T1000 (cell line): ENCODE measurements around the gene PLCB3.

Experiments
- DNase-seq: peaks from one replicate; lab custom pipeline; 2025; ENCODE audit warnings: mixed read lengths; lab: John Stamatoyannopoulos, UW

Gene PLCB3

GRCh38 chr11:64251016-64251752 is at the start of gene PLCB3:
PLCB3 (plus strand) TSS chr11:64251530; CDS start chr11:64251650, 120 bp downstream.
- DNase-seq = peak; percentile 45

DNA sequence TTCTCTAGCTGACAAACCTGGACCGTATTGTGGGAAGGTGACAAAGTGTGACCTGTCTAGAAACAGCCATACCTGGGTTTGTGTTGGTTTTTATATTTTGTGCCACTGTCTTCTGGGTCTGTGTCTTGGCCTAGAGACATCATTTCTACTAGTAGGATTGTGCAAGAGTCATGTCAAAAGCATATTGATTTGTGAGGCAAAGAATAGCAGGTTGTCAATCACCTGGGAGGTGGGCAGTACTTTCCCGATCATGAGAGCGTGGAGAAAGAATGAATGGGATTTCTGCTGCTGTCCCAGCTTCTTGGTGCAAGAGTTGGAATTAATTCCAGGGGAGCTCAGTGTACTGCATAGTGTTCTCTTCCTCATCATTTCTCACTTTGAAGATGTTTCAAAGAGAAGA is 49.8 kb upstream of the PLCB3 start:
- DNase-seq = no peak

DNA sequence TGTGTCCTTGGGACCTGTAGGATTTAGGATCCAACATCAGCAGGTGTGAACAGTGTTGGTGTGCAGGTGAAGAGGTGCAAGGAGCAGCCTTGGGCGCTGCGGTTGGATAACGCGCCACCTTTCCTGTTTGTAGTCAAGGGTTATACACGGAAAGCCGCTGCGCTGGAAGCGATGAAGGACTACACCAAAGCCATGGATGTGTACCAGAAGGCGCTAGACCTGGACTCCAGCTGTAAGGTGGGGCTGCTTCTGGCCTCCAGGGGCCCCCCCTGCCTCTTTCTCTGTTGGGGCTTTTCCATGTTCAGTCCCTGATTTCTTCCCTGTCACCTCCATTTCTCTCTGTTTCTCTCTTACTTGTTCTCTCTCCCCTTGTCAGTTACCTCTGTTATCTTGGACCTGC is 48.3 kb upstream of the PLCB3 start:
- no peak for DNase-seq

DNA sequence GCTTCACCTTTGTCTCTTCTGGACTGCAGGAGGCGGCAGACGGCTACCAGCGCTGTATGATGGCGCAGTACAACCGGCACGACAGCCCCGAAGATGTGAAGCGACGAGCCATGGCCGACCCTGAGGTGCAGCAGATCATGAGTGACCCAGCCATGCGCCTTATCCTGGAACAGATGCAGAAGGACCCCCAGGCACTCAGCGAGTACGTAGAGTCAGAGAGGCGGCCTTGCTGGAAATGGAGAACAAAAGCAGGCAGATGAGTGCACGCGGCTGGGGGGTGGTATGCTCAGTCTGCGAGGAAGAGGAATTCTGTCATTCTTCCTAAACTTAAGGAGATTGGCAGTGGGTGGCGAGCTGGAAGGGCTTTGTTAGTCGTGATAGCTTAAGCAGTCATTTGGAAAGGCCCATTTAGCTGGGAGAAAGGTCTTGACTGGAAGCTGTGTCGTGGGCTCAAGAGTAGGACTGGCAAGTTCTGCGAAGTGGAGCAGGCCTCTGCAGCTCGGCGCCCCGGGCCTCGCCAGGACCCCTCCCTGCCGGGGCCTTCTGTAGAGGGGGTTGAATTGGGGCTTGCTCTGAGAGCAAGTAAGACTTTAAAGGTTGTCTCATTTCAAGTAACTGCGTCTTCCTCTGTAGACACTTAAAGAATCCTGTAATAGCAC is 47.8 kb upstream of the PLCB3 start:
- DNase-seq = no peak

DNA sequence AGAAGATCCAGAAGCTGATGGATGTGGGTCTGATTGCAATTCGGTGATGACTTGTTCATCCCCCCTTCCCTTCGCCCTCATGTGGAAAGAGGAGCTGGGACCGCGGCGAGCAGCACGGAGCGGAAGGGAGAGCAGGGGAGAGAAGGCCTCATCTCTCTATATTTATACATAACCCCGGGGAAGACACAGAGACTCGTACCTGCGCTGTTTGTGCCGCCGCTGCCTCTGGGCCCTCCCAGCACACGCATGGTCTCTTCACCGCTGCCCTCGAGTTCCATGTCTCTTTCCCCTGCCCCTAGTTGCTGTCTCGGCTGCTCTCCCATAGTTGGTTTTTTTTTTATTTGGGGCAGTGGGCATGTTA is 47.3 kb upstream of the PLCB3 start:
- DNase-seq = no peak

GRCh38 chr11:64204464-64204989 is 46.8 kb upstream of the PLCB3 start:
- peak; percentile 82 for DNase-seq

GRCh38 chr11:64206457-64207255 is 44.7 kb upstream of the PLCB3 start, which contains the start of gene FERMT3:
FERMT3 (plus strand) TSS chr11:64206721; CDS start chr11:64207365, 644 bp downstream.
- DNase-seq = no peak

- peak; percentile 65 for DNase-seq
Observed at GRCh38 chr11:64207256-64208085, 43.9 kb upstream of the PLCB3 start.

- DNase-seq = no peak
Observed at GRCh38 chr11:64208086-64208795, 43.1 kb upstream of the PLCB3 start.

DNA sequence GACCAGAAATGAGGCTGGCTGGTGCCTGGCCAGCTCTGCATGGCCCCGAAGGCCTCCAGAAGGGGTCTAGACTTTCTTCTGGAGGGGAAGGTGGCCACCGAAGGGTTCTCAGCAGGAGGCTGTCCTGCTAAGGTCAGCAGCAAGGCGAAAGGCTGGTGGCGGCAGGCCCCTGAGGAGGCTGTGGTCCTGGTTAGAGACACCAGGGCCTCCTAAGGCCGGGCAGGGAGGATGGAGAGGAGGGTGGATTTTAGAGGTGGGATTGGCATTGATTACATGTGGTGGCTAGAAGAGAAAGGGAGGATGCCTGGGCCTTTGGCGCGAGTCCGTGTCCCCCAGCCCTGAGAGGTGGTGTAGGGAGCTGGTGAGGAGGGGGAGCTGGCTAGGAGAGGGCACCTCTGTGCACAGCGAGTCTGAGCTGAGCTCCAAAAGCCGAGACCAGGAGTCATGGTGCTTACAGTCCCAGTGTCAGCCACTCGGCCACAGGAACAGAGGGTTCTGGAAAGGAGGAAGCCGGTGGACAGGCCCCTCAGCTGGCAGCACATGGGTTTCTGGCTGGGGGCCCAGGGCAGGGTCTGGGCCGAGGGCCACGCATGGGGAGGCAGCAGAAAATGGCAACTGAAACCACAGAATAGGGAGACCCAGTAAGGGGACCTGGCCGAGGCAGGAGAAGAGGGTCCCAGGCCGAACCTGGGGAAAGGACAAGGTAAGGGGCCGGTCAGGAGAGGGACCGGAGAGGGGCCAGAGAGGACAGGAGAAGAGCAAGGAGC is 42.4 kb upstream of the PLCB3 start:
- no peak for DNase-seq

DNA sequence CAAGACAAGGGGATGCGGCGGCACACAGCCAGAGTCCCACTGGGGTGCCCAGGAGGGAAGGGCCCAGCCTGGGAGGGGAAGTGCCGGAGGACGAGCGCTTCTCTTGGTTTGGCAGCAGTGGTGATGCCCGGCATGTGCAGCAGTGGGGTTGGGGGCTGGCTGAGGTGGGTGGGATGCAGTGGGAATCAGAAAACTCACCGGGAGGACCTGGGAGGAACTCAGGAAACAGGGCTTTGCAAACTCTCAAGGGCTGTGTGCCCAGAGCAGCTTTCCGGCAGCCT is 41.8 kb upstream of the PLCB3 start:
- no peak for DNase-seq

- no peak for DNase-seq
Observed at GRCh38 chr11:64210301-64211020, 40.9 kb upstream of the PLCB3 start.

DNA sequence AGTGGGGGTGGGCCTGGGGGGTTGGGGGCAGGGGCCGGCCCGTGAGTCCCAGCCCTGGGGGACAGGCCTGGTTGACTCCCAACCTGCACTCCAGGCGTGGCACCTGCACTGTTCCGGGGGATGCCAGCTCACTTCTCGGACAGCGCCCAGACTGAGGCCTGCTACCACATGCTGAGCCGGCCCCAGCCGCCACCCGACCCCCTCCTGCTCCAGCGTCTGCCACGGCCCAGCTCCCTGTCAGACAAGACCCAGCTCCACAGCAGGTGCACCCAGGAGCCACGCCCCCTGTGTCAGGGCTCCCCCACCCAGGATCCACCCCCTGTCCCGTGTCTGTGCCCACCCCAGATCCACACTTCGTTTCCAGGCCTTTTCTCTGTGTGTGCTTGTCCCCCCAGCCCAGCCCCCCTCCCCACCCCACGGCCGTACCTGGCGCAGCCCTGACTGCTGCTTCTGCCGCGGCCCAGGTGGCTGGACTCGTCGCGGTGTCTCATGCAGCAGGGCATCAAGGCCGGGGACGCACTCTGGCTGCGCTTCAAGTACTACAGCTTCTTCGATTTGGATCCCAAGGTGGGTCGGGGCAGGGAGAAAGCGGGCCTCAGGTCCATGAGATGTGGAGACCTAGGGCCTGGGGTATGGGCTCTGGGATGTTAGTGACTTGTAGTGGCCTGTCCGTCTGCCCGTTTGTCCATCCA is 40.0 kb upstream of the PLCB3 start:
- no peak for DNase-seq

GRCh38 chr11:64216879-64217278 is 34.5 kb upstream of the PLCB3 start:
- DNase-seq = no peak

DNA sequence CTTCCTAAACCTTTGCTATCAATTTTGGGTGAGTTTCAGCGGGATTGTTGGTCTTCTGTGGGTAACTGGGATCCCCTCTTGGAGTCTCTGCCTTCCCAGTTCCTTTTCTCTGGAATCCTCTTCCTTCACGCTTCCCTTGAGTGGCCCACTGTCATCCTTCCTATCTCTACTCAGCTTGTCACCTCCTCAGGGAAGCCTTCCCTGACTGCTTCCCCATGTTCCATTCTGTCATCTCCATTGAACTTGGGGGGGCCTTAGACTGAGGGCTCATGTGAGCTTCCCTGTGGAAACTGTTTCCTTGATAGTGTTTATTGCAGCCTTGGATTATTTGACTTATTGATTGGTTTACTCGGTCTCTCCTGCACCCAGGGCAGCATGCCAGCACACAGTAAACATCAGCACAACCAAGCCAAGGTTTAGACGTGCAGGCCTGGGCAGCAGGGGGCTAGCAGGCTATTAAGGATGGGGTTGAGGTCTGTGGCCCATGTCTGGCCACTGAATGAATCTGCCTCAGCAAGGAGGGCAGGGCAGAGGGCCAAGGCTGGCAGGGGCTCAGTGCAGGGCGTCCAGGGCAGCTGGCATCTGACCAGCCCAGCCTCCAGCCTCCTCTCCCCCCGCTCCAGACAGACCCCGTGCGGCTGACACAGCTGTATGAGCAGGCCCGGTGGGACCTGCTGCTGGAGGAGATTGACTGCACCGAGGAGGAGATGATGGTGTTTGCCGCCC is 32.5 kb upstream of the PLCB3 start:
- DNase-seq = no peak

DNA sequence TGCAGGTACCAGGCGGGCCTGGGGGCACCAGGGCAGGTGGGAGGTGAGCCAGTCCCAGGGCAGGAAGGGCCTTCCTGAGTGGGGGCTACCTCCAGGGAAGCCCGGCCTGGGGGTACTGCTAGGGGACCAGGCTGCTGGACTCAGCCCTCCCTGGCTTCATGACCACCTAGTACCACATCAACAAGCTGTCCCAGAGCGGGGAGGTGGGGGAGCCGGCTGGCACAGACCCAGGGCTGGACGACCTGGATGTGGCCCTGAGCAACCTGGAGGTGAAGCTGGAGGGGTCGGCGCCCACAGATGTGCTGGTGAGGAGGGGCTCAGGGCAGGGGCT is 32.0 kb upstream of the PLCB3 start:
- no peak for DNase-seq

GRCh38 chr11:64219755-64220154 is 31.6 kb upstream of the PLCB3 start:
- no peak for DNase-seq

DNA sequence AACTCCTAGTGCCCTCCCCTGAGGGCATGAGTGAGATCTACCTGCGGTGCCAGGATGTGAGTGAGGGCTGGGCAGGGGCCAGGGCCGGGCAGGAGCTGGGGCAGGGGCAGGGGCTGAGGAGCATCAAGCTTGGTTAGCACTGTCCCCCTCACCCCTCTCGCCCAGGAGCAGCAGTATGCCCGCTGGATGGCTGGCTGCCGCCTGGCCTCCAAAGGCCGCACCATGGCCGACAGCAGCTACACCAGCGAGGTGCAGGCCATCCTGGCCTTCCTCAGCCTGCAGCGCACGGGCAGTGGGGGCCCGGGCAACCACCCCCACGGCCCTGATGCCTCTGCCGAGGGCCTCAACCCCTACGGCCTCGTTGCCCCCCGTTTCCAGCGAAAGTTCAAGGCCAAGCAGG is 31.1 kb upstream of the PLCB3 start:
- no peak for DNase-seq

- DNase-seq = no peak
Observed at GRCh38 chr11:64220798-64221197, 30.5 kb upstream of the PLCB3 start.
